Stimulated activated effector memory CD8-positive, alpha-beta T cell treated with anti-CD3 and anti-CD28 coated beads, Interleukin-12 subunit alpha, Interleukin-12 subunit beta, amount 100 ng/mL, for 72 hours (primary cell): ENCODE measurements around the gene MAML2.

Experiments
- ATAC-seq: fragments of 150-1000 bp; cut with Tn5 transposase; 2 replicates; pipeline ENCODE4 v1.10.0; 2021
- DNase-seq, 2 donors: peaks; one replicate each; pipeline ENCODE4 v3.0.0; 2021 to 2022; ENCODE audit warnings: low spot score in 2 of 2
- H3K27ac Mint-ChIP-seq: one replicate; pipeline ENCODE4 v1.8.0; 2022; ENCODE audit warnings: mild to moderate bottlenecking, mixed read lengths
- H3K36me3 Mint-ChIP-seq: one replicate; pipeline ENCODE4 v1.8.0; 2022; ENCODE audit warnings: mild to moderate bottlenecking, mixed read lengths
- H3K4me1 Mint-ChIP-seq: one replicate; pipeline ENCODE4 v1.8.0; 2022; ENCODE audit warnings: mixed read lengths
- H3K4me3 Mint-ChIP-seq: one replicate; pipeline ENCODE4 v1.8.0; 2022; ENCODE audit warnings: mild to moderate bottlenecking, mixed read lengths
- H3K9me3 Mint-ChIP-seq: one replicate; pipeline ENCODE4 v1.8.0; 2022; ENCODE audit warnings: mixed read lengths

MAML2 gene

DNA sequence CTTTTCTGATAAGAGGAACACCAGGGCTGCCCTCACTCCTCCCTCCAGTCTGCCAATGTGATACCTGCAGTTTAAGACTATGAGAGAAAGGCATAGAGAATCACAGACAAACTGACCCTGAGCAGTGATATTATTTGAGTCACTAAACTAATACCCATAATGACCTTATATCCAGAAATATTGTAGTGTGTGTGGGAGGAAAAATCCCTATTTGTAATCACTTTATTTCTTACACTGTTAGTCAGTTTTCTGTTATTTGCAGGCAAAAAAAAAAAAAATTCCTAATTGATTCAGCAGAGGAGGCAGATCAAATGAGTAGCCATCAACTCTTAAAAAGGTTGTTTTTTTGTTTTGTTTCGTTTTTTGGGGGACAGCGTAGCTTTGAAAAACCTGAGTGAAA is 82.5 kb downstream of the MAML2 start:
- Mint-ChIP-seq H3K36me3 (peaks cover 11% of the 10 kb centered on the region), H3K4me1 (peaks cover 77% of the 10 kb centered on the region), H3K27ac (peak overlapping the region; percentile 93), H3K4me3 (no peak overlapping the region), H3K9me3 (no peaks in the 10 kb centered on the region)
- ATAC-seq, result no peak
- DNase-seq, result no peak

DNA sequence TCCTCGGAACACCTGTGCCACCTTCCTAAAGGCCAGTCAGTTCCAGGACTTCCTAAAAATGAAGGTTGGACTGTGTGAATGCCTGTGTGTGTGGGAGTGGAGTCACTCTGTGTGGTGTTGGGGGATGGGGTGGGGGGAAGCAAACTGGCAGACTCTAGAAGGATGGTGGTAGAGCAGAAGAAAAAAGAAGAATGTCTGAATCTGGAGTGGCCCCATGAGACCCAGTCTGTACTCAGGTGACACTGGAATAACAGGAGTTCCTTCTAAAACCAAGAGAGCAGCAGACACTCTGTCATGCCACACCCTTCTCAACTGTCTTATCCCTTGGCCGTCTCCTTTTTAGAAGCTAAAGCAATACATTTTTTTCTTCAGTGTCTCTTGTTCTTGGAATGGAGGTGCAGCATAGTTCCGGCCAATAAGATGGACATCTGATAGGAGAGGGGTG is 82.9 kb downstream of the MAML2 start:
- DNase-seq, result no peak
- Mint-ChIP-seq H3K4me1 (peaks cover 77% of the 10 kb centered on the region), H3K27ac (peak overlapping the region; percentile 93), H3K36me3 (peaks cover 13% of the 10 kb centered on the region), H3K9me3 (no peaks in the 10 kb centered on the region), H3K4me3 (no peak overlapping the region)
- ATAC-seq, result no peak

DNA sequence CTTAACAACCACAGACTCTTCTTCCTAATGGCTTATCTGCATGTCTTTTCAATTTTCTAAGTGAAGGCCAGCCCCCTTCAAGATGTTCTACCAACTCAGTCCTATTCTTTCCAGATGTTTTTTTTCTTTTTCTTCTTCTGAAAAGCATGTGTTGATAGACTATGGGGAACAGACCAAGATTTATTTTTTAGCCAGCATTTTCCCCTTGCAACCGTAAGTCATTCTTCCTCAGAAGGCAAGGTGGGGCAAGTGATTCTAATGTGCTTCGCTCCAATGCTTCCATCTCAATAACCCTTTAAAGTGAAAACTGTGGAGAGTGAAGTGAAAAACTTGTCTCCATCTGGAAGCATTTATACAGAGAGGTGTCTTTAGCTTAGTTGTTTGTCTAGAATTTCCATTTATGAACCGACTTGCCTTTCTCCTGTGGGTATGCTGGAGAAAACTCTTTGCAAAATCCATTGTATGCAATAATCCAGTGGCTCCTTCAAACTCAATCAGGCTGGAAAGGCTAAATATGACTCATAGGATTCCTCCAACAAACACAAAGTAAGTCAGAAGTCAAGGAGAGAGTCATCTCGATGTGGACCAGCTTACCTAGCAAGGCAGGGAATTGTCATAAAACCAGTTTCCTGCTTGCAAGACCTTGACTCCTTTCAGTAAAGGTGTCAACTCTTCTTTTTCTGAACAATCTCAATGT is 83.7 kb downstream of the MAML2 start:
- Mint-ChIP-seq H3K36me3 (peaks cover 13% of the 10 kb centered on the region), H3K4me3 (peak overlapping the region; percentile 56), H3K4me1 (peaks cover 80% of the 10 kb centered on the region), H3K9me3 (no peaks in the 10 kb centered on the region), H3K27ac (peak overlapping the region; percentile 93)
- ATAC-seq, result no peak
- DNase-seq, result no peak

DNA sequence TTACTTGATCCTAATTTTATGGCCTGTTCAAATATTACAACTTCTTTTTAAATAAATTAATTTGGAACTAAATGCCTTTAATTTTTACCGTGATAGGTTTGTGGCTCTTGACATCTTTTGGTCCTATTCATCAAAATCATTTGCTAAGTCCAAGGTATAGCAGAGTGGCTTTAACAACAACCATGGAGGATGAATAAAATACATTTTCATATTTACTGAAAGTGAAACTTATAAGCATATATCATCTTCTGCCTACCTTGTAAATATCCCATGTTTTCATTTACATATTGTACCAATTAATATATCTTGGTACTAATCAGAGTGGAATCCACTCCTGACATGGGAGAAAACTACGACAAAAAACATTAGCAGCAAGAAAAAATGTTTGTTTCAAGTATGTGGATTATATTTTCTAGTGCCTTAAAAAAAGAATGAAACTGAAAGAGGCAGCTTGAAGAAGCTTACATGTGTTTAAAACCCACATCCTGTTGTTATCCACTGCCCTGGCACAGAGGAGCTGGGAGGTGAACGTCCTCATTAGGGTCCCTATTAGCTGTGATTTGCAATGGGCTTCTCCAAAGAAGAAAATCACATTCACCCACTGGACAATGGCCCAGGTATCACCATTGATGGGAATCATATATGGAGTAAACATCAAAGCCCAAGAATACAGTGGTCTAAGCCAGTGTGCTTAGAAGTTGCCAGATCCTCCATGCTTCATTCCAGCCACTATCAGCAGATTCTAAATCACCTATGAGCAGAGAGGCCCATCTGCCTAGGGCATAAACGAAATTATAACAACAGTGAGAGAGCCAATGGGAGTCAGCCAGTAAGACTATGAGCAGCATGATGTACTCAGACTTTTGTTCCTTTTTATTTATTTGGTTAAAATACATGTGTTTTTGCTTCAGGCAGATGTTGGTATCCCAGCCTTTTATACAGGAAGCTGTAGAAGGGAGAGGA is 84.7 kb downstream of the MAML2 start:
- peaks cover 83% of the 10 kb centered on the region for H3K4me1 Mint-ChIP-seq
- peak overlapping the region; percentile 56 for H3K4me3 Mint-ChIP-seq
- no peaks in the 10 kb centered on the region for H3K9me3 Mint-ChIP-seq
- peak overlapping the region; percentile 93 for H3K27ac Mint-ChIP-seq
- ATAC-seq, result peak; percentile 83
- H3K36me3 Mint-ChIP-seq, result peaks cover 13% of the 10 kb centered on the region
- DNase-seq, result no peak

DNA sequence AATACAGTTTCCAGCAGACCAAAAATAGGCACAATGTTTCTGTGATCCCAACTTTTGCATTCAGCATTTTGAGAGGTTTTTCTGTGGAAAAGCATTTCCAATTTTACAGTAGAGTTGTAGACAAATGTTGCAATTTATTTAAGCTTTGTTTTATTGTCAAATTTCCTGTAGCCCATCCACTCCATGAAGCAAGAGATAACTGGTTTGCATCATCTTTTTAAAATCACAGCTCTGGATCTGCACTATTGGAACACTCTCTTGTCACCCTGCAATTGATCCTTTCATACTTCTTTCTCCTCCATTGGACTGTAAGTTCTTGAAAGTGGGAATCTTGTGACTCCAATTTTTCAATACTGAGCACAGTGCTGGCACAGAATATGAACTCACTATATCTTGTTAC is 86.0 kb downstream of the MAML2 start:
- Mint-ChIP-seq H3K9me3 (no peaks in the 10 kb centered on the region), H3K4me3 (peak overlapping the region; percentile 56), H3K4me1 (peaks cover 78% of the 10 kb centered on the region), H3K36me3 (peaks cover 13% of the 10 kb centered on the region), H3K27ac (peak overlapping the region; percentile 93)
- ATAC-seq (no peak), DNase-seq (no peak)

DNA sequence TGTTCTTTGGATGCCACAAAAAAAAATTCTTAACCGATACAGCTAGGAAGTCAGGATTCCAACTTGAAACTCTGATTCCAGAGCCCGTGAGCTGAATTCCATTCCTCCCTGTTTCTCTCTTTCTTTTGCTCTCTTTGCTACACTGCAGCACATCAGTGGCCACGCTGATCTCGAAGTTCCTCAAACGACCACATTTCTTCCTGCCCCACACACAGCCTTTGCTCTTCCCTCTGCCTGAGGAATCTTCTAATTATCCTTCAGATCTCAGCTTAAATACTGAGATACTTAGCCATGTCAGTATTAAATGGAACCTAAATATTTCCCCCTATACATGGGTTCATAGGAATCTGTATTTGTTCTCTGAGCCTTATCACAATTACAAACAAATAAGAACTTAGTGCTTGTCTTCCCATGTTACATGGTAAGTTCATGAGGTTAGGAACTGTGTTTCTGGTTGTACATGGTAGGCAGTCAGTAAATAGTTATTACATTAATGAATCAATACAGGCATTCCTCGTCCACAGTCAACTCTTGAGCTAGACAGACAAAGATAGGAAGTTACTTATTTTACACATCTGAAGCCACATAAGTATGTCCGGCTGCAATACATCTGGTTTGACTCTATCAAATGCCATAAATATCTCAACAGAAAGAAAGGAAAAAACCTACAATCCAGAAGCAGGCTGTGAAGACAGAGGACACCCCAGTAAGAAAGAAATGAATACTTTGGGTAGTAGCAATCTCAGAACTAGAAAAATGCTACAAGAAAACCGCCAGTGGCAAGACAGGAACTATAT is 86.6 kb downstream of the MAML2 start:
- ATAC-seq, result peak; percentile 69
- peaks cover 78% of the 10 kb centered on the region for H3K4me1 Mint-ChIP-seq
- H3K36me3 Mint-ChIP-seq, result peaks cover 13% of the 10 kb centered on the region
- H3K4me3 Mint-ChIP-seq, result peak overlapping the region; percentile 56
- no peaks in the 10 kb centered on the region for H3K9me3 Mint-ChIP-seq
- peak overlapping the region; percentile 24 for H3K27ac Mint-ChIP-seq
- DNase-seq, result no peak

DNA sequence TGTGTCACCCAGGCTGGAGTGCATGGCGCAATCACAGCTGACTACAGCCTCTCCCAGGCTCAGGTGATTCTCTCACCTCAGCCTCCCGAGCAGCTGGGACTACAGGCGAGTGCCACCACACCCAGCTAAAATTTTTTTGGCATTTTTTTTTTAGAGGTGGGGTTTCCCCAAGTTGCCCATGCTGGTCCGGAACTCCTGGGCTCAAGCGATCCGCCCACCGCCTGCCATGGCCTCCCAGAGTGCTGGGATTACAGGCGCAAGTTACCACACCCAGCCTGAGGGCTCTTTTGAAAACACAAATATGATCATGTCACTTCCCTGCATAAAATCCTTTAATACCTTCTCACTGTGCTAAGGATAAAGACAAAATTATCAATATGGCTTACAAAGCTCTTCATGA is 88.1 kb downstream of the MAML2 start:
- no peak for ATAC-seq

DNA sequence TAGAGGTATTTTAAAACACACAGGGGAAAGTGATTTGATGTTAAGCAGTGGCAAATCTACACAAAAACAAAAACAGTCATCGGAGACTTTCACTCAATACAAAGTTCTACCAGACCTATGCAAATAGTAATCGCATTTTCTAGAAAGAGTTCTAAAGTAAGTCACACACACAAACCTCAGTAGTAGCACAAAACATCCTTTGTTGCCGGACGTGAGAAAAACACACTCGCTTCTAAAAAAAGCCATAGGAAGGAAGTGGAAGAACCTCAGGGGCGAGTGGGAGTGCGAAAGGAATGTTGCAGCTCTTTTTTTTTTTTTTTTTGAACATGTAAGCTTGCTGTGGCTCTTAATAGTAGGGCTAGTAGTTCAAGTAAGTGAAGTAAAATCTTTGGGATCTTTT is 88.9 kb downstream of the MAML2 start:
- DNase-seq (no peak), ATAC-seq (peak; percentile 68)
- H3K36me3 Mint-ChIP-seq, result peaks cover 13% of the 10 kb centered on the region
- no peak overlapping the region for H3K27ac Mint-ChIP-seq
- peaks cover 70% of the 10 kb centered on the region for H3K4me1 Mint-ChIP-seq
- H3K9me3 Mint-ChIP-seq, result no peaks in the 10 kb centered on the region
- H3K4me3 Mint-ChIP-seq, result peak overlapping the region; percentile 56

More for the DNA sequence above, 88.1 kb downstream of the MAML2 start:
- H3K27ac Mint-ChIP-seq, result no peak overlapping the region
- peak overlapping the region; percentile 56 for H3K4me3 Mint-ChIP-seq
- H3K9me3 Mint-ChIP-seq, result no peaks in the 10 kb centered on the region
- DNase-seq, result no peak
- peaks cover 70% of the 10 kb centered on the region for H3K4me1 Mint-ChIP-seq
- peaks cover 13% of the 10 kb centered on the region for H3K36me3 Mint-ChIP-seq

DNA sequence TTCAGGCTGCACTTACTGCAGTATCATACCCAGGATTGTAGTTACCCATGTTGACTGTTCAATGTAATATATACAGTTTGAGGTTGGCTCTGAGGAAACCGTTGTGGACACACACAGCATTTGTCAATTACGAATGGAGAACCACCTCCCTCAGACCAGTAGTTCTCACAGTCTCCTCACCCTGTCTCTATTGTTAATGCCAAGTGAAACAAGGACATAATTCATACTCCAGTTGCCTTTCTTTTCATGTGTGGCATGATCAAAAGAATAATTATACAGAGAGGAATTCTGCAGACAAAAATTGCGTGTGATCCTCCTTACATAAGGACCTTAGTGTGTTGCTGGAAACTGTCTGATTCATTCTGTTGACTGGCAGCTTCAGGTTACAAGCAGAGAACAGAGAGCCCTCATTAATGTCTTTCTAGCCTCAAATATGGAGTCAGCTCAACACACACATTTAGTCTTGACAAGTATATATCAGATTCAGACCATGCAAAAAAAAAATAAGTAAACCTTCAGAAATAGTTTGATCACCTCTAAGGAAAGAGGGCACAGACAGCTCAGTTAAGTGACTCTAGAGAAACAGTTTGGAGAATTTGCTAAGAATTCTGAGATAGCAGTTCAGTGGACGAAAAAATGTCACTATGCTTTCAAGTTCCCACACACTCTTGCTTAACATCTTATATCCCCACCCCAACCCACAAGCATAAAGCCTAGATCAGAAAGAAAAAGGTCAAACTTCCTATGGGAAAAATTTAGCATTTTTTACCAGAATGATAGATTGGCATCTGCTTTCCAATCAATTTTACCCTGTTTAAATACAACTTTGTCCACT is 96.1 kb downstream of the MAML2 start:
- Mint-ChIP-seq H3K27ac (peak overlapping the region; percentile 23), H3K9me3 (no peaks in the 10 kb centered on the region), H3K36me3 (no peaks in the 10 kb centered on the region), H3K4me3 (peak overlapping the region; percentile 5), H3K4me1 (peaks cover 53% of the 10 kb centered on the region)
- ATAC-seq, result peak; percentile 75
- DNase-seq, result no peak

DNA sequence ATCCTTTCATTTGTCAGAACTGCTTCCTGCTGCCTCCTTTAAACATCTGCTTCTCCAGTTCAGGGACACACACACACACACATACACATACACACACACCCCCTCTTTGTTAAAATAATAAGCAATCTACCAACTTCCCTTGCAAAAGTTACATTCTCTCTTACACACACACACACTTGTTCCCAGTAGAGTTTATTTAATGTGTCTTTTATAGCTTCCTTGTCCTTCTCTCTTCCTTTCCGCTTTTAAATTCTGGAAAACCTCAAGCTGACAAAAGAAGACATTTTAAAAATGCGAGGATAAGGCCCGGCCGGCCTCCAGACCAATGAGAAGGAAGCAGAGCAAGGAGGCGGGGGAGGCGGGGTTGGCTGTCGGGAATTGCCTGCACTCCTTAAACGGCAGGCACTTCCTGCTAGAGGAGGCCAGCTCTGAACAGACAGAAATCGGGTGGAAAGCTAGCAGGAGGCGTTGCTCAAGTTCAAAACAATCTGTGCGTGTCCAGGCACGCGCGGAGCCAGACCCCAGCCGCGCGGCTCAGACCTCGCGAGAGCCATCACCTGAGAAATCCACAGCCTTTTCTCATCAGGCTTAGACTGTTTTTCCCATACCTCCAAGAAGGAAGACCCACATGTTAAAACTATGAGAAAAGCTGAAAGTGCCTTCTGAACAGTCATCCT is 99.9 kb downstream of the MAML2 start:
- ATAC-seq, result peak; percentile 88
- peak overlapping the region; percentile 70 for H3K4me3 Mint-ChIP-seq
- H3K27ac Mint-ChIP-seq, result peak overlapping the region; percentile 69
- peak; percentile 38 to 81 for DNase-seq
- H3K9me3 Mint-ChIP-seq, result no peaks in the 10 kb centered on the region
- H3K4me1 Mint-ChIP-seq, result peaks cover 40% of the 10 kb centered on the region
- no peaks in the 10 kb centered on the region for H3K36me3 Mint-ChIP-seq

DNA sequence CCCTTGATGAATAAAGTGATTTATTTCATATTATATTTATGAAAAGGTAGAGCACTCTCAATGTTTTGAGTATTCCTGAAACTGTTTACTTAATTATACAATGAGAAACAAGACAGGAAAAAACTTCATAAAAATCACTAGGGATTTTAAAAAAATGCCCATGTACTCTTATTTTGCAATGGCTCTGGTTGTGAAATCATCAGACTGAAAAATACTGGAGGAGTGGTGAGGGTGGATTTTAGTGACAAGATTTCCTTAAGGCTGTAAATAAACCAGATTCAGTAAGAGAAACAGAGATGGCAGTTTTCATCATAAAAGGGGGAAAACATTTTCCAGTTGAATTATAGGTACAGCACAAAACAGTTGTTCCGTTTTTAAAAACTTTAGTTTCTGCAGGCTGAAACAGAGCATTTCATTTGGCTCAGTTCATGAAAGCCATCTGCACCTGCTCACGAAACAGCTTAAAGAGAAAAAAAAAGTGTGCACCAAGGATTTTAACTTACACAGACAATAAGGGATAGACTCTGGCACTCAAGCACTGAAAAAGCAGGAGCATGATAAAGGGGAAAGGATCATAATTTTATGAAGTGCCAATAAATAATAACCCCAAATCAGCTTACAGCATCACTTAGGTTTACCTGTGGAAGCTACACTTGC is 100.7 kb downstream of the MAML2 start:
- DNase-seq (no peak), ATAC-seq (no peak)
- Mint-ChIP-seq H3K4me1 (peaks cover 34% of the 10 kb centered on the region), H3K36me3 (no peaks in the 10 kb centered on the region), H3K9me3 (no peaks in the 10 kb centered on the region), H3K27ac (peak overlapping the region; percentile 69), H3K4me3 (peak overlapping the region; percentile 70)

DNA sequence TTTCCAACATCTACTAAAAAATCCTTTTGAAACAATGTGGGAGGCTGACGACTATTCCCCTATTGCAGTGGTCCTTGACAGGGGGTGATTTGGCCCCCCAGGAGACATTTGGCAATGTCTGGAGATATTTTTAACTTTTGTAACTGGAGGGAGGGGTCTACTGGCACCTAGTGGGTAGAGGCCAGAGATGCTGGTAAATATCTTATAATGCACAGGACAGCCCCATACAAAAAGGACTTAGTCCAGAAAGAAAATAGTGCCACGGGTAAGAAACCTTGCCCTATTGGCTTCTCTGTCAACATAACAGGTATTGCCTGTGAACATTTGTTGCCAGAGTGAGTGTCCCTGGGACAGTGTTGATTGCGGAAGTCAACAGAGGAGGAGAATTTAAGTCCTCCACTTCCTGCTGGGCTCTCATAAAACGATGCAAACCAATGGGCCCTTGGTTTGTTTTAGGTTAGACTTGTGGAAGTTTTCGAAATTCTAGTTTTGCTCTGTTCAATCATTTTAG is 101.6 kb downstream of the MAML2 start:
- DNase-seq (no peak), ATAC-seq (no peak)
- Mint-ChIP-seq H3K27ac (no peak overlapping the region), H3K36me3 (no peaks in the 10 kb centered on the region), H3K4me3 (no peak overlapping the region), H3K9me3 (no peaks in the 10 kb centered on the region), H3K4me1 (peaks cover 25% of the 10 kb centered on the region)

DNA sequence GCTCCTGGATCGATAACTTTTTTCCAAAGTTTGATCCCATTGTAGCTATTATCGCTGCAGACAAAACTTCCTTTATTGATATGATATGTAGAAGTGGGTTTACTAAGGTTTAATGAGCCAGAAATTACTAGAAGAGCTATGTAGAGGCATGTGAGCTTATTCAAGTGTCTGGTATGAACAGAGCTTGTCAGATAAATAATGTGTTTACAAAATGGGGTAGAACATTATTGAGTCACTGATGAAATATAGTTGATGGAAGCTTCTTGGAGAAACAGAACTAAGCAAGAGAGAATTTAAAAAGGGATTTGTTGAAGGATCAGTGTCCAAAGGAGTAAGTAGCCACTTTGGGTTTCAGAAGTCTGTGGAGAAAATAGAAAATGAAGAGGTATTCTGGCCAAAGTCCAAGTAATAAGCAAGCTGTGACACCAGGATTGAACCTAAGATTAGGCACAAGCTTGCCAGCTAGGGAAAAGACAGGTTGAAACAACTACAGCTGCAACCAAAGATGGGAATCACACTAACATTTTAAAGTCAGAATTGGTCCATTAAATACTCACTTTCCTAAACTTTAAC is 104.3 kb downstream of the MAML2 start:
- no peak overlapping the region for H3K4me3 Mint-ChIP-seq
- DNase-seq, result no peak
- no peaks in the 10 kb centered on the region for H3K9me3 Mint-ChIP-seq
- H3K36me3 Mint-ChIP-seq, result peaks cover 7% of the 10 kb centered on the region
- ATAC-seq, result no peak
- H3K27ac Mint-ChIP-seq, result no peak overlapping the region
- peaks cover 33% of the 10 kb centered on the region for H3K4me1 Mint-ChIP-seq
